Neutrophil (primary cell): ENCODE results near the gene KCNAB2.

ENCODE experiments used
- H3K27ac ChIP-seq: fragments of 200-600 bp; sonication (generic); 2 replicates; pipeline ENCODE4 v1.5.1; 2016; ENCODE audit warnings: mild to moderate bottlenecking, moderate library complexity
- H3K27me3 ChIP-seq: fragments of 200-600 bp; sonication (generic); 2 replicates; pipeline ENCODE4 v1.6.0; 2016; ENCODE audit warnings: mild to moderate bottlenecking
- H3K36me3 ChIP-seq: fragments of 200-600 bp; sonication (generic); 2 replicates; pipeline ENCODE4 v1.5.1; 2017
- H3K4me1 ChIP-seq, 2 experiments: fragments of 200-600 bp in 1 of 2; sonication (generic) in 1 of 2; 1 replicate in 1 of 2; 2 replicates in 1 of 2; pipeline versions ENCODE4 v1.5.1 to v1.6.1; 2013 to 2016; ENCODE audit warnings: low read depth in 1 of 2, low read length in 1 of 2, mild to moderate bottlenecking in 1 of 2, moderate library complexity in 1 of 2; ENCODE audit not compliant: control insufficient read depth in 1 of 2, insufficient read depth in 1 of 2
- H3K4me3 ChIP-seq, 2 experiments: fragments of 200-600 bp in 1 of 2; sonication (generic) in 1 of 2; 1 replicate in 1 of 2; 2 replicates in 1 of 2; pipeline ENCODE4 v1.5.1; 2013 to 2016; ENCODE audit warnings: low read depth in 1 of 2, low read length in 1 of 2, mild to moderate bottlenecking in 1 of 2, moderate library complexity in 1 of 2
- H3K9me3 ChIP-seq: fragments of 200-600 bp; sonication (generic); 2 replicates; pipeline ENCODE4 v1.5.1; 2016
- CTCF ChIP-seq: fragments of 200-600 bp; sonication (generic); IDR thresholded peaks from 2 replicates; pipeline ENCODE4 v1.5.1; 2016; ENCODE audit warnings: antibody characterized with exemption

Gene KCNAB2

GRCh38 chr1:6116137-6116536 is 70.4 kb downstream of the KCNAB2 start:
- Histone ChIP-seq H3K9me3 (no peaks in the 10 kb centered on the region), H3K27me3 (peaks cover 20% of the 10 kb centered on the region), H3K4me1 (no peaks in the 10 kb centered on the region), H3K36me3 (no peaks in the 10 kb centered on the region), H3K4me3 (no peak overlapping the region), H3K27ac (no peak overlapping the region)
- no peak for TF ChIP-seq CTCF

GRCh38 chr1:6117064-6117463 is 71.4 kb downstream of the KCNAB2 start:
- no peak overlapping the region for H3K4me3 ChIP-seq
- H3K9me3 ChIP-seq, result no peaks in the 10 kb centered on the region
- H3K4me1 ChIP-seq, result no peaks in the 10 kb centered on the region
- peaks cover 20% of the 10 kb centered on the region for H3K27me3 ChIP-seq
- H3K27ac ChIP-seq, result no peak overlapping the region
- no peak for TF ChIP-seq CTCF
- H3K36me3 ChIP-seq, result no peaks in the 10 kb centered on the region

- no peaks in the 10 kb centered on the region for H3K36me3 ChIP-seq
- no peak for TF ChIP-seq CTCF
- no peak overlapping the region for H3K4me3 ChIP-seq
- H3K4me1 ChIP-seq, result no peaks in the 10 kb centered on the region
- H3K27ac ChIP-seq, result no peak overlapping the region
- peaks cover 15% of the 10 kb centered on the region for H3K27me3 ChIP-seq
- H3K9me3 ChIP-seq, result no peaks in the 10 kb centered on the region
Measured at GRCh38 chr1:6117624-6118023, 71.9 kb downstream of the KCNAB2 start.

GRCh38 chr1:6118415-6118814 is 72.7 kb downstream of the KCNAB2 start:
- no peak for TF ChIP-seq CTCF
- Histone ChIP-seq H3K4me1 (no peaks in the 10 kb centered on the region), H3K27ac (no peak overlapping the region), H3K27me3 (peaks cover 9% of the 10 kb centered on the region), H3K4me3 (no peak overlapping the region), H3K36me3 (no peaks in the 10 kb centered on the region), H3K9me3 (no peaks in the 10 kb centered on the region)

GRCh38 chr1:6121021-6121421 is 75.3 kb downstream of the KCNAB2 start:
- no peaks in the 10 kb centered on the region for H3K9me3 ChIP-seq
- no peak overlapping the region for H3K4me3 ChIP-seq
- no peaks in the 10 kb centered on the region for H3K36me3 ChIP-seq
- H3K27ac ChIP-seq, result no peak overlapping the region
- no peaks in the 10 kb centered on the region for H3K4me1 ChIP-seq
- no peak for TF ChIP-seq CTCF
- H3K27me3 ChIP-seq, result peaks cover 4% of the 10 kb centered on the region
